Neural cell (in vitro differentiated cells): ENCODE data around the gene OSBPL5. TPM values are rescaled to one million over a fixed set of nuclear protein-coding genes. Genes with fewer than 3 reads are reported as not detected.

ENCODE experiments used
- H2AFZ ChIP-seq: fragments of 200-600, 300-800 bp; sonication (generic), shearing (Covaris generic); 2 replicates; pipeline ENCODE4 v1.6.0; 2014; ENCODE audit warnings: low read depth, mild to moderate bottlenecking, antibody characterized with exemption, low read length, moderate library complexity
- H3F3A ChIP-seq: fragments of 200-600 bp; shearing (Covaris generic); 2 replicates; pipeline ENCODE4 v1.6.1; 2016; ENCODE audit warnings: mild to moderate bottlenecking, moderate library complexity, mixed read lengths, antibody characterized with exemption, low read length; ENCODE audit not compliant: insufficient read depth, poor library complexity, severe bottlenecking
- H3K27ac ChIP-seq: fragments of 200-600, 300-800 bp; sonication (generic), shearing (Covaris generic); 2 replicates; pipeline ENCODE4 v1.5.1; 2014; ENCODE audit warnings: mild to moderate bottlenecking, low read length, moderate library complexity
- H3K27me3 ChIP-seq: fragments of 300-800, 200-600 bp; sonication (generic), shearing (Covaris generic); 2 replicates; pipeline ENCODE4 v1.6.0; 2014; ENCODE audit warnings: mild to moderate bottlenecking, low read depth, low read length, moderate library complexity; ENCODE audit not compliant: insufficient read depth
- H3K36me3 ChIP-seq: fragments of 300-800, 200-600 bp; sonication (generic), shearing (Covaris generic); 2 replicates; pipeline ENCODE4 v1.5.1; 2014; ENCODE audit warnings: mild to moderate bottlenecking, antibody characterized with exemption, low read length, moderate library complexity; ENCODE audit not compliant: insufficient read depth
- H3K4me2 ChIP-seq: fragments of 300-800, 200-600 bp; sonication (generic), shearing (Covaris generic); 2 replicates; pipeline ENCODE4 v1.6.0; 2014; ENCODE audit warnings: mild to moderate bottlenecking, low read length
- H3K4me3 ChIP-seq: fragments of 300-800, 200-600 bp; sonication (generic), shearing (Covaris generic); 2 replicates; pipeline ENCODE4 v1.5.1; 2014; ENCODE audit warnings: mild to moderate bottlenecking, low read length, moderate library complexity
- H3K79me2 ChIP-seq: fragments of 200-600 bp; shearing (Covaris generic); replicated peaks from 2 replicates; pipeline ENCODE4 v1.6.0; 2014; ENCODE audit warnings: mild to moderate bottlenecking, low read length, moderate library complexity; ENCODE audit not compliant: insufficient read depth
- H3K9ac ChIP-seq: fragments of 300-800, 200-600 bp; sonication (generic), shearing (Covaris generic); 2 replicates; pipeline ENCODE4 v1.6.1; 2016; ENCODE audit warnings: mild to moderate bottlenecking, low read length, mixed read lengths
- H3K9me2 ChIP-seq: fragments of 200-600 bp; shearing (Covaris generic); 2 replicates; pipeline ENCODE4 v1.6.1; 2016; ENCODE audit warnings: mild to moderate bottlenecking, low read length, mixed read lengths; ENCODE audit not compliant: insufficient read depth
- H3K9me3 ChIP-seq: fragments of 200-600, 300-800 bp; sonication (generic), shearing (Covaris generic); 2 replicates; pipeline ENCODE4 v1.6.1; 2016; ENCODE audit warnings: mild to moderate bottlenecking, mixed run types, low read length, moderate library complexity, mixed read lengths
- H4K20me1 ChIP-seq: fragments of 200-600 bp; shearing (Covaris generic); 2 replicates; pipeline ENCODE4 v1.6.1; 2016; ENCODE audit warnings: mild to moderate bottlenecking, mixed run types; ENCODE audit not compliant: insufficient read depth
- CTCF ChIP-seq: fragments of 450-650 bp; IDR thresholded peaks from 2 replicates; pipeline ENCODE4 v1.5.1; 2014; ENCODE audit warnings: antibody characterized with exemption, mild to moderate bottlenecking, moderate library complexity; ENCODE audit not compliant: poor library complexity, severe bottlenecking
- EP300 ChIP-seq: fragments of 450-650 bp; conservative IDR thresholded peaks from 2 replicates; pipeline ENCODE4 v1.6.1; 2014; ENCODE audit warnings: antibody characterized with exemption, mild to moderate bottlenecking, moderate library complexity; ENCODE audit not compliant: poor library complexity, severe bottlenecking
- EZH2 ChIP-seq: fragments of 200-600, 300-800 bp; shearing (Covaris generic), sonication (generic); IDR thresholded peaks from 2 replicates; pipeline ENCODE4 v1.6.1; 2014; ENCODE audit warnings: antibody characterized with exemption, low read length, borderline replicate concordance, mild to moderate bottlenecking; ENCODE audit not compliant: insufficient read depth, poor library complexity, severe bottlenecking
- MXI1 ChIP-seq: fragments of 450-650 bp; conservative IDR thresholded peaks from 2 replicates; pipeline ENCODE4 v1.6.1; 2014; ENCODE audit warnings: antibody characterized with exemption, mild to moderate bottlenecking; ENCODE audit not compliant: poor library complexity, severe bottlenecking
- POLR2AphosphoS5 ChIP-seq: IDR thresholded peaks from 2 replicates; pipeline ENCODE4 v1.6.1; 2012
- RAD21 ChIP-seq: fragments of 450-650 bp; conservative IDR thresholded peaks from 2 replicates; pipeline ENCODE4 v1.6.1; 2014; ENCODE audit warnings: antibody characterized with exemption, mild to moderate bottlenecking, moderate library complexity
- REST ChIP-seq: IDR thresholded peaks from 2 replicates; pipeline ENCODE4 v1.6.1; 2012; ENCODE audit warnings: borderline replicate concordance
- TAF1 ChIP-seq: IDR thresholded peaks from 2 replicates; pipeline ENCODE4 v1.6.1; 2012; ENCODE audit warnings: low read depth
- polyA plus RNA-seq: library from polyadenylated mRNA; depleted of rRNA; stranded (reverse); fragments of >200 nt; gene quantifications from 2 replicates; pipeline ENCODE4 v1.2.3, GENCODE V29; 2014

Gene OSBPL5
- polyA plus RNA-seq, 1 donor from 2014 or later: 49.1 TPM

GRCh38 chr11:3157381-3158130 is 7.6 kb downstream of the OSBPL5 start:
- Histone ChIP-seq H4K20me1 (no peaks in the 10 kb centered on the region), H3K79me2 (peaks cover 35% of the 10 kb centered on the region), H3K27me3 (no peaks in the 10 kb centered on the region), H3K9me3 (no peaks in the 10 kb centered on the region), H3F3A (no peaks in the 10 kb centered on the region), H3K27ac (no peak overlapping the region), H3K4me2 (no peak overlapping the region), H3K4me3 (no peak overlapping the region), H3K9ac (no peak overlapping the region), H3K36me3 (no peaks in the 10 kb centered on the region), H3K9me2 (no peaks in the 10 kb centered on the region), H2AFZ (no peak overlapping the region)
- TF ChIP-seq CTCF (no peak), POLR2AphosphoS5 (no peak), REST (no peak), MXI1 (no peak), EP300 (no peak), EZH2 (no peak)

GRCh38 chr11:3156661-3157311 is 8.3 kb downstream of the OSBPL5 start:
- no peaks in the 10 kb centered on the region for H3K9me2 ChIP-seq
- no peaks in the 10 kb centered on the region for H3K36me3 ChIP-seq
- H3K9ac ChIP-seq: no peak overlapping the region
- H3K4me3 ChIP-seq: no peak overlapping the region
- peaks cover 27% of the 10 kb centered on the region for H3K79me2 ChIP-seq
- no peaks in the 10 kb centered on the region for H3K9me3 ChIP-seq
- H3F3A ChIP-seq: no peaks in the 10 kb centered on the region
- no peak overlapping the region for H2AFZ ChIP-seq
- H3K27me3 ChIP-seq: no peaks in the 10 kb centered on the region
- TF ChIP-seq POLR2AphosphoS5 (no peak), EP300 (no peak), RAD21 (no peak), CTCF (no peak), TAF1 (no peak)
- no peak overlapping the region for H3K27ac ChIP-seq
- H3K4me2 ChIP-seq: no peak overlapping the region
- no peaks in the 10 kb centered on the region for H4K20me1 ChIP-seq
